Immature natural killer cell (primary cell): ENCODE results near the gene CRY2. TPM values are rescaled to one million over a fixed set of nuclear protein-coding genes. Genes with fewer than 3 reads are reported as not detected.

ENCODE experiments used
- DNase-seq, 3 donors: peaks; one replicate each; pipeline ENCODE4 v3.0.0; 2022; ENCODE audit warnings: mixed read lengths in 1 of 3
- H3K27ac Mint-ChIP-seq, 6 donors: one replicate each; pipeline ENCODE4 v1.8.0; 2020; ENCODE audit warnings: mixed read lengths in 6 of 6, mild to moderate bottlenecking in 5 of 6, inconsistent platforms in 4 of 6, moderate library complexity in 3 of 6
- H3K27me3 Mint-ChIP-seq, 3 donors: one replicate each; pipeline ENCODE4 v1.8.0; 2020 to 2021; ENCODE audit warnings: low read depth in 3 of 3, mild to moderate bottlenecking in 3 of 3, mixed read lengths in 3 of 3, moderate library complexity in 3 of 3, inconsistent platforms in 1 of 3
- H3K36me3 Mint-ChIP-seq, 3 donors: one replicate each; pipeline ENCODE4 v1.8.0; 2020; ENCODE audit warnings: mixed read lengths in 3 of 3, inconsistent platforms in 2 of 3, mild to moderate bottlenecking in 2 of 3
- H3K4me1 Mint-ChIP-seq, 2 donors: one replicate each; pipeline ENCODE4 v1.8.0; 2020; ENCODE audit warnings: inconsistent platforms in 2 of 2, mild to moderate bottlenecking in 2 of 2, mixed read lengths in 2 of 2, moderate library complexity in 1 of 2
- H3K4me3 Mint-ChIP-seq, 5 donors: one replicate each; pipeline ENCODE4 v1.8.0; 2020; ENCODE audit warnings: mild to moderate bottlenecking in 5 of 5, mixed read lengths in 5 of 5, inconsistent platforms in 3 of 5, moderate library complexity in 3 of 5
- H3K9me3 Mint-ChIP-seq, 6 donors: one replicate each; pipeline ENCODE4 v1.8.0; 2020; ENCODE audit warnings: mild to moderate bottlenecking in 6 of 6, mixed read lengths in 6 of 6, inconsistent platforms in 4 of 6, moderate library complexity in 3 of 6
- polyA plus RNA-seq, 3 donors: library from polyadenylated mRNA; unstranded; fragments of 300-500 nt; fragmentation: Illumina TruSeq; gene quantifications; one replicate each; pipeline ENCODE4 v1.2.3, GENCODE V29; 2021

Gene CRY2
- polyA plus RNA-seq, 3 donors from 2014 or later: 16.5 to 32.7 (median 20.8) TPM

- H3K27ac Mint-ChIP-seq: peak overlapping the region in 1 of 6 donors; percentile 57
- no peak for DNase-seq
- H3K27me3 Mint-ChIP-seq: peaks cover 0 to 10% (median 9%) of the 10 kb centered on the region in 3 donors
- peak overlapping the region; percentile 65 to 81 (median 74) for H3K4me3 Mint-ChIP-seq
- H3K36me3 Mint-ChIP-seq: peaks cover 18 to 21% (median 21%) of the 10 kb centered on the region in 3 donors
- H3K4me1 Mint-ChIP-seq: peaks cover 9 to 13% of the 10 kb centered on the region in 2 donors
- no peaks in the 10 kb centered on the region for H3K9me3 Mint-ChIP-seq
Observed at GRCh38 chr11:45884596-45885185, 37.4 kb downstream of the CRY2 start.

DNA sequence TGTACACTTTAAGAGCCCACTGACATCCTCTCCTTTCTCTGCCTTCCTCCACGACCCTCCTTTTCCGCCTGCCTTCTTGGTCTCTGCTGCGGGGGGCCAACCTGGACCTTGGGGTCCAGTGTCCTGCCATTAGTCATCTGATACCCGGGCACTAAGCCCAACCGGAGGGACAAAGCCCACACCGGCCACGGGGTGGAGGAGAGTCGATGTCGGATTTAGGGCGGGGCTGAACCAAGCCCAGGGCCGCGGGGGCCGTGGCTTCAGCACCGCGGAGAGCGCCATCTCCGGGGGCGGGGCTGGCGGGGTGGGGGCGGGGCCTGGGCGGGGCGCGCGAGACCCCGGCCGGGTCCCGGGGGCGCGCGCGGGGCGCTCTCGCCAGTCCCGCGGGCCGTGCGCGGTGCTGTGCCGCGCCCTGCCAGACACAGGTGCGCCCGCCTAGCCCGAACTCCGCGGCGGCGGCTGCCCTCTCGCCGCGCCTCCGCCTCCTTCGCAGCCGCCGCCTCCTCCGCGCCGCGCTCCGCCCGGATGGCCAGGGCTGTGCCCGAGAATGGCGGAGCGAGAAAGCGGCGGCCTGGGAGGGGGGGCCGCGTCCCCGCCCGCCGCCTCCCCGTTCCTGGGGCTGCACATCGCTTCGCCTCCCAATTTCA lies 38.1 kb downstream of the CRY2 start, which contains the start of gene MAPK8IP1:
Gene MAPK8IP1 (plus strand): TSS at position 378 of the 647 bp plus-strand sequence. CDS start 170 bp downstream, at position 548.
- Mint-ChIP-seq H3K36me3 (peaks cover 11 to 14% (median 14%) of the 10 kb centered on the region in 3 donors), H3K4me3 (peak within 1 kb of the TSS; percentile 65 to 81 (median 74)), H3K4me1 (peaks cover 9 to 13% of the 10 kb centered on the region in 2 donors), H3K27ac (peak within 1 kb of the TSS in 1 of 6 donors; percentile 57), H3K9me3 (no peaks in the 10 kb centered on the region), H3K27me3 (peaks cover 0 to 10% (median 9%) of the 10 kb centered on the region in 3 donors)
- DNase-seq: peak; percentile 44 to 58 (median 54)

GRCh38 chr11:45885921-45886721 lies 38.8 kb downstream of the CRY2 start:
- H3K4me3 Mint-ChIP-seq: peak overlapping the region in 3 of 5 donors; percentile 15 to 30 (median 26)
- no peaks in the 10 kb centered on the region for H3K9me3 Mint-ChIP-seq
- H3K4me1 Mint-ChIP-seq: peaks cover 9 to 13% of the 10 kb centered on the region in 2 donors
- H3K36me3 Mint-ChIP-seq: peaks cover 6 to 8% (median 8%) of the 10 kb centered on the region in 3 donors
- no peak for DNase-seq
- H3K27me3 Mint-ChIP-seq: peaks cover 0 to 12% (median 9%) of the 10 kb centered on the region in 3 donors
- H3K27ac Mint-ChIP-seq: no peak overlapping the region

DNA sequence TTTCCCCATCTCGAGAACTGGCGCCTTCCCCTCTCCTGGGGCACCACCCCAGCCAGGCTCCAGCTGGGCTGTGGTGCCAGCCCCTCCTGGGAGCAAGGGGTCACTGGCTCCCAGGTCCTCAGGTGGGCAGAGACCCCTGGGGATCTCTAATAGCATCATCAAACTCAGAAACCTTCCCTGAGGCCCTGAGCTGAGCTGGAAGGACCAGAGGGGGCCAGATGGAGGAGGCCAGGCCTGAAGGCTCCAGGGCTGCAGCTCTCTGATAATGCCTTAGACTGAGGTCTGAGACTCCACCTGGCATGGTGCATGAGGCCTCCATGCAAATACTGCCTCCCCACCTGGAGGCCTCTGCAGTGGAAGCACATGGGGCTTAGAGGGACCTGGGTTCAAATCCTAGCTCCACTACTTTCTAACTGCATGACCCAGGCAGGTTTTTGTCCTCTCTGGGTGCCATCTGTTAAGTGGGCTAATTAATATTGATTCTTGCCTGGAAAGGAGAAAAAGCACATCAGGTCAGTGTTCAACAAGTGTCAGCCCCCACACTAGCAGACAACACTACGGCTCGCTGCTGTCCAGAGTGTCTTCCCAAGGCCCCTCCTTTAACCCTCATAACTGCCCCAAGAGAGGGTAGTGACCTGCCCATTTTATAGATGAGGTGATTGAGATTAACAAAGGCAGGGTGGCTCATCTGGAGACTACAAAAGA lies 39.7 kb downstream of the CRY2 start:
- Mint-ChIP-seq H3K27me3 (peaks cover 0 to 12% (median 9%) of the 10 kb centered on the region in 3 donors), H3K4me3 (peak overlapping the region; percentile 15 to 48 (median 27)), H3K36me3 (peaks cover 5 to 10% (median 8%) of the 10 kb centered on the region in 3 donors), H3K9me3 (no peaks in the 10 kb centered on the region), H3K4me1 (peaks cover 9 to 13% of the 10 kb centered on the region in 2 donors), H3K27ac (no peak overlapping the region)
- no peak for DNase-seq

GRCh38 chr11:45887587-45887986 lies 40.3 kb downstream of the CRY2 start:
- Mint-ChIP-seq H3K9me3 (no peaks in the 10 kb centered on the region), H3K4me3 (peak overlapping the region in 2 of 5 donors; percentile 15 to 27), H3K27me3 (peaks cover 0 to 12% (median 9%) of the 10 kb centered on the region in 3 donors), H3K27ac (no peak overlapping the region), H3K4me1 (peaks cover 9 to 13% of the 10 kb centered on the region in 2 donors), H3K36me3 (peaks cover 0 to 5% (median 3%) of the 10 kb centered on the region in 3 donors)
- DNase-seq: no peak

DNA sequence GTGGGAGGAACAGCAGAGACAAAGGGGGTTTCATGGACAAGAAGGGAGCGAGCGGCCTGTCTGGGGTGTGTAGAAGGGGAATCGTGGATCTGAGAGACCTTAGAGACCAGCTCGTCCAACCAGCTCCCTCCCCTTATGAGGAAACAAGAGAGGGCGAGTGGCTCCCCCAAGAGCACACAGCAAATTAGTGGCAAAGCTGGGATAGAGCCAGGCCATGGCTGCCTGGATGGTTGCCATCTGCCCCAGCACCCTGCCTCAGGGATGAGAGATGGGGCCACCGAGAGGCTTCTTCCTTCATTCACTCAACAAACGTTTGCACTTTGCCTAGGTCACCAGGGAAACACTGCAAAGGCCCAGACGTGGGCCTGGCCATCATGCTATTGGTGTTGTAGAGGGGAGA lies 42.3 kb downstream of the CRY2 start:
- Mint-ChIP-seq H3K27ac (no peak overlapping the region), H3K9me3 (peaks cover 0 to 2% (median 0%) of the 10 kb centered on the region in 6 donors), H3K27me3 (peaks cover 0 to 9% (median 8%) of the 10 kb centered on the region in 3 donors), H3K4me3 (no peak overlapping the region), H3K4me1 (peaks cover 7 to 9% of the 10 kb centered on the region in 2 donors), H3K36me3 (peaks cover 0 to 5% (median 0%) of the 10 kb centered on the region in 3 donors)
- no peak for DNase-seq

- Mint-ChIP-seq H3K4me3 (no peak overlapping the region), H3K36me3 (peaks cover 0 to 5% (median 0%) of the 10 kb centered on the region in 3 donors), H3K27ac (no peak overlapping the region), H3K27me3 (peaks cover 2 to 9% (median 7%) of the 10 kb centered on the region in 3 donors), H3K9me3 (peaks cover 0 to 2% (median 0%) of the 10 kb centered on the region in 6 donors), H3K4me1 (peaks cover 4 to 5% of the 10 kb centered on the region in 2 donors)
- DNase-seq: no peak
Observed at GRCh38 chr11:45889966-45890365, 42.7 kb downstream of the CRY2 start.

- no peak overlapping the region for H3K27ac Mint-ChIP-seq
- no peak overlapping the region for H3K4me3 Mint-ChIP-seq
- H3K4me1 Mint-ChIP-seq: no peaks in the 10 kb centered on the region
- DNase-seq: no peak
- H3K36me3 Mint-ChIP-seq: peaks cover 0 to 5% (median 0%) of the 10 kb centered on the region in 3 donors
- H3K27me3 Mint-ChIP-seq: peaks cover 5 to 6% (median 6%) of the 10 kb centered on the region in 3 donors
- peaks cover 0 to 2% (median 0%) of the 10 kb centered on the region in 6 donors for H3K9me3 Mint-ChIP-seq
Observed at GRCh38 chr11:45890886-45891550, 43.7 kb downstream of the CRY2 start.

GRCh38 chr11:45892856-45893255 lies 45.6 kb downstream of the CRY2 start:
- Mint-ChIP-seq H3K36me3 (peaks cover 0 to 5% (median 0%) of the 10 kb centered on the region in 3 donors), H3K27me3 (peaks cover 5 to 8% (median 8%) of the 10 kb centered on the region in 3 donors), H3K4me3 (no peak overlapping the region), H3K4me1 (no peaks in the 10 kb centered on the region), H3K9me3 (peaks cover 0 to 2% (median 0%) of the 10 kb centered on the region in 6 donors), H3K27ac (no peak overlapping the region)
- no peak for DNase-seq

DNA sequence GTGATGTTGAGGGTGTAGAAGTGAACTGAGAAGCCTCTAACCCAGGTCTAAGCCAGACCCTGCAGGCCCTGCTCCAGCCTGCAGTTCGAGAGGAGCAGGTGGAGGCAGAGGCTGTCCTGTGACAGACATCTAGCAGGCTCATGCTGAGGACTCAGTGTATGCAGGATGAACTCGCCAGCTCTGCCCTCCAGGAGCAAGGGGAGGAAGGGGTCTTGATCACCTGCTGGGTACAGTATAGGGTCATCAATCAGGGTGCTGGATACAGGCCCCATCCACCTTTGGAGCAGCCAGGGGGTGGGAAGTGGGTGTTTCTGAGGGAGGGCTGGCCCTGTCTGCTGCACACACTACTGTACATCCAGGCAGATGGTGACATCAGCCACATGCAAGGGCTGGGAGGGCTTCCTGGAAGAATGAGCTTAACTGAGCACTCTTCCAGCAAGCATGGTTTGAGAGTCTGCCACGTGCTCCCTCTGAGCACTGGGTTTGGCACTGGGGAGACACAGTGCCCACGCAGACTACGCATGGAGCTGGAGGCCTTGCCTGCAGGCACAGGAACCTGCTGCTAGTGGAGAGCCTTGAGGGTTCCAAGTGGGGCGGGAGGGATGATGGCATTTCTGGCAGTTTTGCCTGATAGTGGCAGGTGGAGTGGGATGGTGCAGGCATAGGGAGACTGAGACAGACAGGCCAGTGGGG lies 47.4 kb downstream of the CRY2 start:
- H3K4me1 Mint-ChIP-seq: peaks cover 0 to 2% of the 10 kb centered on the region in 2 donors
- no peak overlapping the region for H3K27ac Mint-ChIP-seq
- no peak for DNase-seq
- peaks cover 0 to 2% (median 0%) of the 10 kb centered on the region in 6 donors for H3K9me3 Mint-ChIP-seq
- H3K4me3 Mint-ChIP-seq: no peak overlapping the region
- H3K36me3 Mint-ChIP-seq: peaks cover 0 to 5% (median 0%) of the 10 kb centered on the region in 3 donors
- H3K27me3 Mint-ChIP-seq: peaks cover 5 to 12% (median 6%) of the 10 kb centered on the region in 3 donors

GRCh38 chr11:45895553-45896259 lies 48.4 kb downstream of the CRY2 start:
- DNase-seq: no peak
- Mint-ChIP-seq H3K4me3 (no peak overlapping the region), H3K27ac (no peak overlapping the region), H3K27me3 (peaks cover 5 to 15% (median 7%) of the 10 kb centered on the region in 3 donors), H3K36me3 (peaks cover 0 to 5% (median 0%) of the 10 kb centered on the region in 3 donors), H3K4me1 (peaks cover 0 to 4% of the 10 kb centered on the region in 2 donors), H3K9me3 (peaks cover 0 to 2% (median 0%) of the 10 kb centered on the region in 6 donors)
